HCT116 (cell line): Measurements from ENCODE around the gene UGT1A6. TPM values are rescaled to one million over a fixed set of nuclear protein-coding genes. Genes with fewer than 3 reads are reported as not detected.

ENCODE experiments used
- ATAC-seq: fragments of 200-7000 bp; cut with Tn5 transposase; 2 replicates; pipeline ENCODE4 v1.9.1; 2020; ENCODE audit warnings: mild to moderate bottlenecking, moderate library complexity
- BruUV-seq: library from RNA; stranded (reverse); fragments of 400-500 nt; replicated peaks from 2 replicates; lab custom pipeline; 2021; lab: Mats Ljungman, UMichigan
- CTCF ChIA-PET: fragments of 300-600 bp; sonication (Branson Sonifier 250); formaldehyde crosslinking; loops from one replicate; lab custom pipeline; 2021; ENCODE audit warnings: antibody characterized with exemption; lab: Charles Lee
- POLR2A ChIA-PET: fragments of 300-600, 350-600 bp; sonication (Branson Sonifier 250); formaldehyde crosslinking; loops from one replicate; lab custom pipeline; 2021; ENCODE audit warnings: antibody characterized with exemption; lab: Charles Lee
- RAD21 ChIA-PET, 2 experiments: fragments of 300-600 bp; sonication (Branson Sonifier 250); formaldehyde crosslinking; loops; one replicate each; lab custom pipeline; 2023; ENCODE audit warnings: low total read pairs in 2 of 2; ENCODE audit not compliant: uncharacterized antibody in 2 of 2, unreplicated experiment in 2 of 2, low non-redundant PET in 1 of 2; lab: Charles Lee
- DNase-seq: peaks from one replicate; pipeline ENCODE4 v3.0.0-alpha.2; 2010; ENCODE audit warnings: low read depth, low spot score
- H2AFZ ChIP-seq: fragments of 200-600 bp; shearing (Covaris generic), sonication (generic); 2 replicates; pipeline ENCODE4 v1.6.1; 2017; ENCODE audit warnings: low read depth, mixed run types, mixed read lengths, antibody characterized with exemption, low read length; ENCODE audit not compliant: poor library complexity, severe bottlenecking
- H3K27ac ChIP-seq: 2 replicates; pipeline ENCODE4 v1.5.1; 2012; ENCODE audit warnings: low read depth, low read length
- H3K27me3 ChIP-seq: fragments of 200-600 bp; sonication (generic); 2 replicates; pipeline ENCODE4 v1.6.1; 2016; ENCODE audit warnings: mixed run types, low read length, mixed read lengths; ENCODE audit not compliant: insufficient read depth
- H3K36me3 ChIP-seq, 2 experiments: fragments of 200-500 bp in 1 of 2; fragments of 200-600 bp in 1 of 2; sonication (Bioruptor generic) in 1 of 2; sonication (generic) in 1 of 2; 2 replicates each; pipeline versions ENCODE4 v1.5.1 to v1.6.1; 2014 to 2016; ENCODE audit warnings: low read length in 2 of 2, inconsistent platforms in 1 of 2, mixed read lengths in 1 of 2, mixed run types in 1 of 2; ENCODE audit not compliant: insufficient read depth in 2 of 2, control insufficient read depth in 1 of 2
- H3K4me1 ChIP-seq, 2 experiments: fragments of 200-600 bp in 1 of 2; sonication (generic) in 1 of 2; 2 replicates each; pipeline versions ENCODE4 v1.5.1 to v1.6.1; 2012 to 2017; ENCODE audit warnings: low read length in 2 of 2, inconsistent platforms in 1 of 2, mild to moderate bottlenecking in 1 of 2, mixed read lengths in 1 of 2, mixed run types in 1 of 2, moderate library complexity in 1 of 2; ENCODE audit not compliant: insufficient read depth in 2 of 2, control insufficient read depth in 1 of 2
- H3K4me2 ChIP-seq: fragments of 200-600 bp; sonication (generic); 2 replicates; pipeline ENCODE4 v1.6.1; 2017; ENCODE audit warnings: mixed run types, low read length, mixed read lengths
- H3K4me3 ChIP-seq, 2 experiments: fragments of 200-600 bp in 1 of 2; sonication (generic) in 1 of 2; replicated peaks in 1 of 2; 2 replicates each; pipeline ENCODE4 v1.5.1; 2011 to 2016; ENCODE audit warnings: low read length in 2 of 2, control low read depth in 1 of 2, low read depth in 1 of 2, mild to moderate bottlenecking in 1 of 2, mixed read lengths in 1 of 2, mixed run types in 1 of 2
- H3K79me2 ChIP-seq: fragments of 200-600 bp; sonication (generic); 2 replicates; pipeline ENCODE4 v1.6.1; 2017; ENCODE audit warnings: mild to moderate bottlenecking, mixed run types, low read length, moderate library complexity, mixed read lengths; ENCODE audit not compliant: insufficient read depth
- H3K9ac ChIP-seq: fragments of 200-600 bp; sonication (generic); 2 replicates; pipeline ENCODE4 v1.6.1; 2016; ENCODE audit warnings: low read length, mixed read lengths
- H3K9me2 ChIP-seq: fragments of 200-600 bp; sonication (generic), shearing (Covaris generic); 2 replicates; pipeline ENCODE4 v1.6.1; 2017; ENCODE audit warnings: mixed run types, mild to moderate bottlenecking, moderate library complexity; ENCODE audit not compliant: insufficient read depth
- H3K9me3 ChIP-seq, 2 experiments: fragments of 200-500 bp in 1 of 2; fragments of 200-600 bp in 1 of 2; sonication (Bioruptor generic) in 1 of 2; sonication (generic) in 1 of 2; 2 replicates each; pipeline ENCODE4 v1.6.1; 2014 to 2017; ENCODE audit warnings: low read length in 2 of 2, mixed read lengths in 2 of 2, inconsistent platforms in 1 of 2, low read depth in 1 of 2, mild to moderate bottlenecking in 1 of 2, mixed run types in 1 of 2, moderate library complexity in 1 of 2; ENCODE audit not compliant: control insufficient read depth in 1 of 2, insufficient read depth in 1 of 2
- H4K20me1 ChIP-seq: fragments of 200-600 bp; sonication (generic), shearing (Covaris generic); 2 replicates; pipeline ENCODE4 v1.6.1; 2017; ENCODE audit warnings: mixed run types, mild to moderate bottlenecking, moderate library complexity; ENCODE audit not compliant: insufficient read depth
- ATF3 ChIP-seq: IDR thresholded peaks from 2 replicates; pipeline ENCODE4 v1.6.1; 2012
- CBX3 ChIP-seq: IDR thresholded peaks from 2 replicates; pipeline ENCODE4 v1.6.1; 2012; ENCODE audit warnings: low read depth
- CEBPB ChIP-seq: IDR thresholded peaks from 2 replicates; pipeline ENCODE4 v1.6.1; 2012; ENCODE audit warnings: low read depth
- CTCF ChIP-seq, 3 experiments: fragments of 200-600 bp in 1 of 3; sonication (generic) in 1 of 3; IDR thresholded peaks in 2 of 3; conservative IDR thresholded peaks in 1 of 3; 2 replicates each; pipeline ENCODE4 v1.5.1; 2012 to 2017; ENCODE audit warnings: low read depth in 2 of 3, low read length in 2 of 3, antibody characterized with exemption in 1 of 3, borderline replicate concordance in 1 of 3, control low read depth in 1 of 3, mild to moderate bottlenecking in 1 of 3, mixed read lengths in 1 of 3, mixed run types in 1 of 3, moderate library complexity in 1 of 3; ENCODE audit not compliant: insufficient read depth in 1 of 3
- EGR1 ChIP-seq: IDR thresholded peaks from 2 replicates; pipeline ENCODE4 v1.6.1; 2012; ENCODE audit warnings: low read depth
- ELF1 ChIP-seq: IDR thresholded peaks from 2 replicates; pipeline ENCODE4 v1.6.1; 2012; ENCODE audit warnings: low read depth, borderline replicate concordance
- EZH2 ChIP-seq: fragments of 200-600 bp; sonication (generic); IDR thresholded peaks from 2 replicates; pipeline ENCODE4 v1.6.1; 2017; ENCODE audit warnings: antibody characterized with exemption, mixed run types
- EZH2phosphoT487 ChIP-seq: fragments of 200-600 bp; IDR thresholded peaks from 2 replicates; pipeline ENCODE4 v1.6.1; 2018; ENCODE audit warnings: antibody characterized with exemption, borderline replicate concordance
- FOSL1 ChIP-seq: IDR thresholded peaks from 2 replicates; pipeline ENCODE4 v1.6.1; 2012; ENCODE audit warnings: low read depth
- JUND ChIP-seq: IDR thresholded peaks from 2 replicates; pipeline ENCODE4 v1.6.1; 2012
- POLR2A ChIP-seq: IDR thresholded peaks from 2 replicates; pipeline ENCODE4 v1.7.0; 2011; ENCODE audit warnings: borderline replicate concordance; ENCODE audit not compliant: insufficient read depth, insufficient read length; ENCODE audit errors: extremely low read depth
- RAD21 ChIP-seq: IDR thresholded peaks from 2 replicates; pipeline ENCODE4 v1.6.1; 2012; ENCODE audit warnings: low read depth, mild to moderate bottlenecking
- SIN3A ChIP-seq: IDR thresholded peaks from 2 replicates; pipeline ENCODE4 v1.6.1; 2012; ENCODE audit warnings: low read depth
- SP1 ChIP-seq: IDR thresholded peaks from 2 replicates; pipeline ENCODE4 v1.6.1; 2012; ENCODE audit warnings: low read depth
- SRF ChIP-seq: IDR thresholded peaks from 2 replicates; pipeline ENCODE4 v1.6.1; 2012; ENCODE audit warnings: low read depth
- TCF7L2 ChIP-seq: IDR thresholded peaks from 2 replicates; pipeline ENCODE4 v1.7.0; 2011; ENCODE audit warnings: borderline replicate concordance, inconsistent platforms; ENCODE audit not compliant: insufficient read depth, insufficient read length; ENCODE audit errors: extremely low read depth
- YY1 ChIP-seq: IDR thresholded peaks from 2 replicates; pipeline ENCODE4 v1.6.1; 2011; ENCODE audit warnings: low read length, low read depth, moderate library complexity, mild to moderate bottlenecking; ENCODE audit not compliant: insufficient replicate concordance; ENCODE audit errors: extremely low read depth
- ZBTB33 ChIP-seq: IDR thresholded peaks from 2 replicates; pipeline ENCODE4 v1.6.1; 2011; ENCODE audit warnings: mild to moderate bottlenecking, low read length, moderate library complexity; ENCODE audit not compliant: insufficient replicate concordance; ENCODE audit errors: extremely low read depth
- ZFX ChIP-seq: fragments of 450-650 bp; IDR thresholded peaks from 2 replicates; pipeline ENCODE4 v1.6.1; 2017
- intact Hi-C: fragments of 100-400 bp; cut with micrococcal nuclease; formaldehyde crosslinking; loops from 2 replicates; pipeline ENCODE4 v1.10.0; 2022
- total RNA-seq: library from RNA; stranded (reverse); gene quantifications from one replicate; pipeline ENCODE4 v1.2.1, GENCODE V29; 2021; ENCODE audit not compliant: unreplicated experiment
- TF ChIP-seq, protein P1 (sequence below): IDR thresholded peaks from 2 replicates; pipeline ENCODE4 v1.6.1; 2012

Gene UGT1A6
- total RNA-seq, 1 experiment from 2014 or later = not detected

GRCh38 chr2:233799716-233800115 lies 107.0 kb downstream of the UGT1A6 start:
- Histone ChIP-seq H3K4me2 (no peak overlapping the region), H3K4me1 (peaks cover 5 to 9% of the 10 kb centered on the region in 2 experiments; a peak in 3 of 4 replicates), H3K27ac (no peak overlapping the region), H3K9me2 (no peaks in the 10 kb centered on the region), H3K36me3 (no peaks in the 10 kb centered on the region), H3K27me3 (no peaks in the 10 kb centered on the region), H3K9me3 (no peaks in the 10 kb centered on the region), H3K79me2 (no peaks in the 10 kb centered on the region), H3K4me3 (no peak overlapping the region), H4K20me1 (no peaks in the 10 kb centered on the region), H3K9ac (no peak overlapping the region), H2AFZ (no peak overlapping the region)
- no TSS peak for BruUV-seq
- intact Hi-C loops = no loop called here
- RAD21 ChIA-PET = no interaction called here
- CTCF ChIA-PET = no interaction called here
- DNase-seq (no peak), ATAC-seq (no peak)
- POLR2A ChIA-PET = no interaction called here
- no peak for TF ChIP-seq CEBPB
- TF ChIP-seq ELF1 = no peak
- no peak for TF ChIP-seq RAD21
- TF ChIP-seq YY1 = no peak
- TF ChIP-seq CBX3 = no peak
- no peak for TF ChIP-seq JUND
- TF ChIP-seq SRF = no peak
- no peak for TF ChIP-seq SIN3A
- no peak for TF ChIP-seq EZH2
- no peak for TF ChIP-seq FOSL1
- no peak for TF ChIP-seq ATF3
- TF ChIP-seq EGR1 = no peak
- TF ChIP-seq, protein P1, sequence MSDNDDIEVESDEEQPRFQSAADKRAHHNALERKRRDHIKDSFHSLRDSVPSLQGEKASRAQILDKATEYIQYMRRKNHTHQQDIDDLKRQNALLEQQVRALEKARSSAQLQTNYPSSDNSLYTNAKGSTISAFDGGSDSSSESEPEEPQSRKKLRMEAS = no peak
- no peak for TF ChIP-seq ZFX
- no peak for TF ChIP-seq EZH2phosphoT487
- no peak for TF ChIP-seq SP1
- TF ChIP-seq CTCF (IDR thresholded peaks at IDR 0.05 in 2 of 3, conservative IDR thresholded peaks at IDR 0.05 in 1 of 3; ENCODE audit: borderline replicate concordance in 1 of 3, insufficient read depth in 1 of 3, low read depth in 2 of 3, low read length in 2 of 3) = no peak
- TF ChIP-seq ZBTB33 = no peak
- TF ChIP-seq POLR2A = no peak
- TF ChIP-seq TCF7L2 = no peak
